Spleen (tissue), 11 donors: ENCODE results near the gene SIRT2. TPM values are rescaled to one million over a fixed set of nuclear protein-coding genes. Genes with fewer than 3 reads are reported as not detected.
"Not testable (repeated sequence)": the region's sequence is repeated elsewhere in the genome, so short reads cannot be mapped to it uniquely, and the experiment has no call there.

Experiments used
- DNase-seq: peaks from one replicate; pipeline ENCODE4 v3.0.0-alpha.2; 2020
- H3K27ac ChIP-seq, 8 donors: fragments of 200-600 bp; sonication (generic) in 7 of 8; 1 replicate in 4 of 8; 2 replicates in 4 of 8; pipeline versions ENCODE4 v1.5.0 to v1.8.0; 2016 to 2021; ENCODE audit warnings: inconsistent platforms in 4 of 8, mild to moderate bottlenecking in 4 of 8, moderate library complexity in 1 of 8
- H3K27me3 ChIP-seq, 7 donors: fragments of 200-600 bp; sonication (generic) in 6 of 7; replicated peaks in 1 of 7; 1 replicate in 4 of 7; 2 replicates in 3 of 7; pipeline versions ENCODE4 v1.5.0 to v1.8.0; 2016 to 2021; ENCODE audit warnings: inconsistent platforms in 3 of 7, mild to moderate bottlenecking in 1 of 7
- H3K36me3 ChIP-seq, 6 donors: fragments of 200-600 bp; sonication (generic) in 5 of 6; 1 replicate in 4 of 6; 2 replicates in 2 of 6; pipeline versions ENCODE4 v1.5.0 to v1.8.0; 2016 to 2021; ENCODE audit warnings: inconsistent platforms in 2 of 6
- H3K4me1 ChIP-seq, 6 donors: fragments of 200-600 bp; sonication (generic) in 5 of 6; 1 replicate in 3 of 6; 2 replicates in 3 of 6; pipeline versions ENCODE4 v1.5.0 to v1.8.0; 2016 to 2021; ENCODE audit warnings: inconsistent platforms in 3 of 6
- H3K4me3 ChIP-seq, 8 donors: fragments of 200-600 bp; sonication (generic) in 7 of 8; 1 replicate in 4 of 8; 2 replicates in 4 of 8; pipeline versions ENCODE4 v1.5.0 to v1.8.0; 2016 to 2021; ENCODE audit warnings: inconsistent platforms in 4 of 8, mild to moderate bottlenecking in 4 of 8, moderate library complexity in 2 of 8
- H3K9me3 ChIP-seq, 8 donors: fragments of 200-600 bp; sonication (generic) in 7 of 8; 1 replicate in 4 of 8; 2 replicates in 4 of 8; pipeline versions ENCODE4 v1.5.0 to v1.8.0; 2016 to 2021; ENCODE audit warnings: inconsistent platforms in 4 of 8
- CTCF ChIP-seq, 11 experiments: fragments of 200-600 bp in 7 of 11; fragments of 450-650 bp in 4 of 11; sonication (generic) in 4 of 11; IDR thresholded peaks in 8 of 11; conservative IDR thresholded peaks in 3 of 11; 1 replicate in 7 of 11; 2 replicates in 4 of 11; pipeline versions ENCODE4 v1.4.0 to v1.8.0; 2016 to 2021; ENCODE audit warnings: antibody characterized with exemption in 11 of 11, inconsistent platforms in 4 of 11, mild to moderate bottlenecking in 1 of 11
- POLR2A ChIP-seq, 3 donors: fragments of 450-650 bp; IDR thresholded peaks; one replicate each; pipeline ENCODE4 v1.5.1; 2017; ENCODE audit warnings: antibody characterized with exemption in 3 of 3, mild to moderate bottlenecking in 1 of 3
- POLR2AphosphoS5 ChIP-seq, 3 donors: sonication (generic); formaldehyde crosslinking; IDR thresholded peaks; one replicate each; pipeline ENCODE4 v1.5.1; 2017; ENCODE audit warnings: antibody characterized with exemption in 3 of 3
- WGBS, 5 donors: extraction: QIAGEN DNeasy Blood & Tissue Kit in 3 of 5; methylation state at CpG; one replicate each; pipeline versions ENCODE4 v1.1.5 to v1.1.7; 2013 to 2018; 5-methylcytosine and 5-hydroxymethylcytosine counted together
- intact Hi-C: fragments of 100-400 bp; cut with DNase I; formaldehyde crosslinking; loops from one replicate; pipeline ENCODE4 v1.15.0; 2023; ENCODE audit warnings: low total_unique reads
- polyA plus RNA-seq, 3 donors: library from polyadenylated mRNA; stranded (reverse); fragments of 200-250 nt; gene quantifications; one replicate each; pipeline ENCODE4 v1.2.1, GENCODE V29; 2013
- total RNA-seq, 7 donors: library from RNA; depleted of rRNA in 3 of 7; stranded (reverse); fragments of >200 nt in 3 of 7; fragmentation: NEBNext Ultra II Directional in 4 of 7; extraction: Animal tissue kit (Norgen Biotek cat#: 25700) in 4 of 7; gene quantifications; one replicate each; pipeline versions ENCODE4 v1.1.0 to v1.2.1, GENCODE V29; 2016 to 2021
- donor health status: healthy with polysubstance abuse.
- donor health status: DM: no; HTN: no; CAD: no; lungs with moderate emphysema.
- donor health status: DM: no; HTN: no; CAD: no.
- donor health status: Bipolar disorder and iron deficiency.
- donor health status: healthy.
- donor health status: DM: no; HTN: no; CAD: no.
- donor health status: DM: yes; HTN: yes; CAD: no.

Gene SIRT2
- total and polyA plus RNA-seq, 10 donors, result 25.8 to 81.0 (median 50.2) TPM

- Histone ChIP-seq H3K27me3 (no peaks in the 10 kb centered on the region), H3K4me1 (peaks cover 0 to 27% (median 12%) of the 10 kb centered on the region in 6 donors), H3K9me3 (no peaks in the 10 kb centered on the region), H3K36me3 (peaks cover 5 to 83% (median 34%) of the 10 kb centered on the region in 6 donors), H3K4me3 (no peak overlapping the region), H3K27ac (no peak overlapping the region)
- intact Hi-C loops, result no loop called here
- WGBS, 5 donors, result 91 to 99% (median 96%) methylated on average over 14 to 17 of the region's 17 CpGs
- DNase-seq, result no peak
- peak in 1 of 3 donors; percentile 54 for TF ChIP-seq POLR2AphosphoS5 (IDR thresholded peaks at IDR 0.05)
- TF ChIP-seq CTCF (IDR thresholded peaks at IDR 0.05 in 8 of 11, conservative IDR thresholded peaks at IDR 0.05 in 3 of 11), result no peak
Observed at GRCh38 chr19:38888876-38889275, 10.5 kb downstream of the SIRT2 start.

GRCh38 chr19:38884691-38885090, 14.7 kb downstream of the SIRT2 start:
- H3K4me1 ChIP-seq, result peaks cover 0 to 22% (median 3%) of the 10 kb centered on the region in 6 donors
- H3K27me3 ChIP-seq, DNase-seq, H3K9me3 ChIP-seq, H3K27ac ChIP-seq, intact Hi-C loops, H3K4me3 ChIP-seq: not testable (repeated sequence)
- peaks cover 5 to 83% (median 41%) of the 10 kb centered on the region in 6 donors for H3K36me3 ChIP-seq
- WGBS, 5 donors, result 94 to 98% (median 96%) methylated on average over 3 of the region's 3 CpGs

GRCh38 chr19:38883286-38883685, 16.1 kb downstream of the SIRT2 start:
- no peak for DNase-seq
- Histone ChIP-seq H3K27me3 (no peaks in the 10 kb centered on the region), H3K4me3 (no peak overlapping the region), H3K9me3 (no peaks in the 10 kb centered on the region), H3K36me3 (peaks cover 0 to 81% (median 27%) of the 10 kb centered on the region in 6 donors), H3K4me1 (peaks cover 12 to 36% (median 16%) of the 10 kb centered on the region in 6 donors), H3K27ac (peak overlapping the region in 1 of 8 donors; percentile 8)
- intact Hi-C loops, result no loop called here
- TF ChIP-seq CTCF (IDR thresholded peaks at IDR 0.05 in 8 of 11, conservative IDR thresholded peaks at IDR 0.05 in 3 of 11) (no peak), POLR2A (IDR thresholded peaks at IDR 0.05) (no peak), POLR2AphosphoS5 (IDR thresholded peaks at IDR 0.05) (no peak)
- WGBS, 5 donors, result 89 to 96% (median 95%) methylated on average over 9 of the region's 9 CpGs

GRCh38 chr19:38880882-38881609, 18.4 kb downstream of the SIRT2 start:
- Histone ChIP-seq H3K36me3 (peaks cover 0 to 77% (median 25%) of the 10 kb centered on the region in 6 donors), H3K4me1 (peaks cover 13 to 44% (median 26%) of the 10 kb centered on the region in 6 donors), H3K9me3 (no peaks in the 10 kb centered on the region), H3K4me3 (no peak overlapping the region), H3K27me3 (no peaks in the 10 kb centered on the region), H3K27ac (peak overlapping the region in 3 of 8 donors; percentile 94 to 98 (median 95))
- intact Hi-C loops, result no loop called here
- 94 to 99% (median 96%) methylated on average over 12 to 19 of the region's 19 CpGs for WGBS, 5 donors
- TF ChIP-seq POLR2A (IDR thresholded peaks at IDR 0.05) (no peak), POLR2AphosphoS5 (IDR thresholded peaks at IDR 0.05) (no peak), CTCF (IDR thresholded peaks at IDR 0.05 in 8 of 11, conservative IDR thresholded peaks at IDR 0.05 in 3 of 11) (no peak)
- DNase-seq, result peak; percentile 73
